ENCODE results near the gene CNOT2.

Gene CNOT2

GRCh38 chr12:70242695-70243509 is at the start of gene CNOT2:
CNOT2 (plus strand) TSS chr12:70243433; CDS start chr12:70278227, 34,794 bp downstream.
- peak; percentile 88 for DNase-seq (ENCODE audit: low spot score)

- no peak for DNase-seq (ENCODE audit: low spot score)
These were observed 49.2 kb upstream of the CNOT2 start for GRCh38 chr12:70194076-70194475.

GRCh38 chr12:70196811-70197281 is 46.4 kb upstream of the CNOT2 start:
- DNase-seq (ENCODE audit: low spot score), result no peak

- no peak for DNase-seq (ENCODE audit: low spot score)
These were observed 45.9 kb upstream of the CNOT2 start for GRCh38 chr12:70197345-70197744.

- no peak for DNase-seq (ENCODE audit: low spot score)
These were observed 29.5 kb upstream of the CNOT2 start for GRCh38 chr12:70213707-70214106.

- DNase-seq (ENCODE audit: low spot score), result no peak
These were observed 28.1 kb upstream of the CNOT2 start for GRCh38 chr12:70214972-70215617.

GRCh38 chr12:70217416-70217815 is 25.8 kb upstream of the CNOT2 start:
- no peak for DNase-seq (ENCODE audit: low spot score)

- DNase-seq (ENCODE audit: low spot score), result no peak
These were observed 21.6 kb upstream of the CNOT2 start for GRCh38 chr12:70221626-70222025.

- DNase-seq (ENCODE audit: low spot score), result no peak
These were observed 15.3 kb upstream of the CNOT2 start for GRCh38 chr12:70227911-70228310.

- DNase-seq (ENCODE audit: low spot score), result no peak
These were observed 12.2 kb upstream of the CNOT2 start for GRCh38 chr12:70230934-70231606.

- DNase-seq (ENCODE audit: low spot score), result no peak
These were observed 6.2 kb upstream of the CNOT2 start for GRCh38 chr12:70236990-70237389.

- no peak for DNase-seq (ENCODE audit: low spot score)
These were observed 2.6 kb upstream of the CNOT2 start for GRCh38 chr12:70240673-70241072.

- no peak for DNase-seq (ENCODE audit: low spot score)
These were observed 1.4 kb upstream of the CNOT2 start for GRCh38 chr12:70241845-70242244.

GRCh38 chr12:70243510-70244371 is 508 bp downstream of the CNOT2 start:
- peak; percentile 86 for DNase-seq (ENCODE audit: low spot score)

- no peak for DNase-seq (ENCODE audit: low spot score)
These were observed 1.2 kb downstream of the CNOT2 start for GRCh38 chr12:70244409-70244808.

- DNase-seq (ENCODE audit: low spot score), result no peak
These were observed 2.2 kb downstream of the CNOT2 start for GRCh38 chr12:70245458-70245857.

- DNase-seq (ENCODE audit: low spot score), result peak; percentile 5
These were observed 3.3 kb downstream of the CNOT2 start for GRCh38 chr12:70246580-70246979.

GRCh38 chr12:70247653-70248199 is 4.5 kb downstream of the CNOT2 start:
- DNase-seq (ENCODE audit: low spot score), result no peak

- DNase-seq (ENCODE audit: low spot score), result peak; percentile 9
These were observed 5.6 kb downstream of the CNOT2 start for GRCh38 chr12:70248876-70249275.

GRCh38 chr12:70249903-70250302 is 6.7 kb downstream of the CNOT2 start:
- DNase-seq (ENCODE audit: low spot score), result no peak

- no peak for DNase-seq (ENCODE audit: low spot score)
These were observed 8.0 kb downstream of the CNOT2 start for GRCh38 chr12:70251226-70251625.

GRCh38 chr12:70251661-70252060 is 8.4 kb downstream of the CNOT2 start:
- DNase-seq (ENCODE audit: low spot score), result no peak

Measured in AG20443 (cell line).